ENCODE data around the gene SHROOM4.

DNA sequence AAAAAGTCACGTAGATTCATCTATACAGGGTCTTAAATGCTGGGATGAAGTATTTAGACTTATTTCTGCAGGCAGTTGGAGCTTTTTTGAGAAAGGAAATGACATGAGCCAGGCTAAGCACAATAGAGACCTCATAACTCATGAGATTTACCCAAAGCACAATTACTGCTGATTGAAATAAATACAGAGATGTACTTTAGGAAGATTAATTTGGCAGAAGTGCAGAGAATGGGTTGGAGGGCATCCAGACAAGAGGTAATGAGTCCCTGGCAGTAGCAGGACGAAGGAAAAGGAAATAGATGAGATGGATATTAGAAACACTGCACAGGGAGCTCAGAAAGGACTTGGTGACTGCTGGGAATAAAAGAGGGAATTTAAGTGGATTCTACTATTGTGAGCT is 129.1 kb downstream of the SHROOM4 start:
- TF ChIP-seq, protein P1, sequence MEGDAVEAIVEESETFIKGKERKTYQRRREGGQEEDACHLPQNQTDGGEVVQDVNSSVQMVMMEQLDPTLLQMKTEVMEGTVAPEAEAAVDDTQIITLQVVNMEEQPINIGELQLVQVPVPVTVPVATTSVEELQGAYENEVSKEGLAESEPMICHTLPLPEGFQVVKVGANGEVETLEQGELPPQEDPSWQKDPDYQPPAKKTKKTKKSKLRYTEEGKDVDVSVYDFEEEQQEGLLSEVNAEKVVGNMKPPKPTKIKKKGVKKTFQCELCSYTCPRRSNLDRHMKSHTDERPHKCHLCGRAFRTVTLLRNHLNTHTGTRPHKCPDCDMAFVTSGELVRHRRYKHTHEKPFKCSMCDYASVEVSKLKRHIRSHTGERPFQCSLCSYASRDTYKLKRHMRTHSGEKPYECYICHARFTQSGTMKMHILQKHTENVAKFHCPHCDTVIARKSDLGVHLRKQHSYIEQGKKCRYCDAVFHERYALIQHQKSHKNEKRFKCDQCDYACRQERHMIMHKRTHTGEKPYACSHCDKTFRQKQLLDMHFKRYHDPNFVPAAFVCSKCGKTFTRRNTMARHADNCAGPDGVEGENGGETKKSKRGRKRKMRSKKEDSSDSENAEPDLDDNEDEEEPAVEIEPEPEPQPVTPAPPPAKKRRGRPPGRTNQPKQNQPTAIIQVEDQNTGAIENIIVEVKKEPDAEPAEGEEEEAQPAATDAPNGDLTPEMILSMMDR (IDR thresholded peaks at IDR 0.05), result no peak
- TF ChIP-seq POLR2AphosphoS5 (IDR thresholded peaks at IDR 0.05; ENCODE audit: low read depth, low read length) (no peak), TCF7L2 (IDR thresholded peaks at IDR 0.05; ENCODE audit: low read depth, low read length) (no peak)
- TF ChIP-seq, protein P2, sequence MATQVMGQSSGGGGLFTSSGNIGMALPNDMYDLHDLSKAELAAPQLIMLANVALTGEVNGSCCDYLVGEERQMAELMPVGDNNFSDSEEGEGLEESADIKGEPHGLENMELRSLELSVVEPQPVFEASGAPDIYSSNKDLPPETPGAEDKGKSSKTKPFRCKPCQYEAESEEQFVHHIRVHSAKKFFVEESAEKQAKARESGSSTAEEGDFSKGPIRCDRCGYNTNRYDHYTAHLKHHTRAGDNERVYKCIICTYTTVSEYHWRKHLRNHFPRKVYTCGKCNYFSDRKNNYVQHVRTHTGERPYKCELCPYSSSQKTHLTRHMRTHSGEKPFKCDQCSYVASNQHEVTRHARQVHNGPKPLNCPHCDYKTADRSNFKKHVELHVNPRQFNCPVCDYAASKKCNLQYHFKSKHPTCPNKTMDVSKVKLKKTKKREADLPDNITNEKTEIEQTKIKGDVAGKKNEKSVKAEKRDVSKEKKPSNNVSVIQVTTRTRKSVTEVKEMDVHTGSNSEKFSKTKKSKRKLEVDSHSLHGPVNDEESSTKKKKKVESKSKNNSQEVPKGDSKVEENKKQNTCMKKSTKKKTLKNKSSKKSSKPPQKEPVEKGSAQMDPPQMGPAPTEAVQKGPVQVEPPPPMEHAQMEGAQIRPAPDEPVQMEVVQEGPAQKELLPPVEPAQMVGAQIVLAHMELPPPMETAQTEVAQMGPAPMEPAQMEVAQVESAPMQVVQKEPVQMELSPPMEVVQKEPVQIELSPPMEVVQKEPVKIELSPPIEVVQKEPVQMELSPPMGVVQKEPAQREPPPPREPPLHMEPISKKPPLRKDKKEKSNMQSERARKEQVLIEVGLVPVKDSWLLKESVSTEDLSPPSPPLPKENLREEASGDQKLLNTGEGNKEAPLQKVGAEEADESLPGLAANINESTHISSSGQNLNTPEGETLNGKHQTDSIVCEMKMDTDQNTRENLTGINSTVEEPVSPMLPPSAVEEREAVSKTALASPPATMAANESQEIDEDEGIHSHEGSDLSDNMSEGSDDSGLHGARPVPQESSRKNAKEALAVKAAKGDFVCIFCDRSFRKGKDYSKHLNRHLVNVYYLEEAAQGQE (IDR thresholded peaks at IDR 0.05; ENCODE audit: insufficient read depth in 1 of 2, low read depth in 2 of 2, low read length in 1 of 2), result no peak

All from Panc1 (cell line).